EH (cell line): ENCODE data around the gene SERPINA9.
A peak's percentile ranks its signal among the peaks of the same experiment; 100 is the strongest.
"Not testable (repeated sequence)": the region's sequence is repeated elsewhere in the genome, so short reads cannot be mapped to it uniquely, and the experiment has no call there.

Experiments
- DNase-seq: peaks from one replicate; pipeline ENCODE4 v3.0.0-alpha.2; 2015; ENCODE audit warnings: low read depth

Gene SERPINA9

GRCh38 chr14:94476023-94476422 is at the start of gene SERPINA9:
Gene SERPINA9, minus strand, starts transcription at chr14:94476197. Its CDS starts 6,357 bp downstream, at chr14:94469840.
- DNase-seq: no peak

DNA sequence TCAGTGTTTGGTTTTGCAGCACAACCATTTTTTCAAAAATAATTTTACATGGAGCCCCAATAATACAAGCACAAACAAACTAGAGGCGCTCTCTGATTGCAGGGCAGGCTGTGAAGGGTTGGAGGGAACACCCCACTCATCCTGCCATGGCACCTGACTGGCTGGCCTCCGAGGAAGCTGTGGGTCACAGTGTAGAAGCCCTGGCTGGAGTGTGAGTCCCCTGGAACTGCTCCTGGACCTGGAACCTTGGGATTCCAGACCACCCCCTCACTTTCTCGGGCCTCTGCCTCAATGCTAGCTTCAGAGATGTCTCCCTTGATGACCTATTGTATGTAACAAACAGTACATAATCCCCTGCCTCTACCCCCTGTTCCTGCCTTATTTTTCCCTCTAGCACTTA is 48.1 kb upstream of the SERPINA9 start:
- DNase-seq: no peak

DNA sequence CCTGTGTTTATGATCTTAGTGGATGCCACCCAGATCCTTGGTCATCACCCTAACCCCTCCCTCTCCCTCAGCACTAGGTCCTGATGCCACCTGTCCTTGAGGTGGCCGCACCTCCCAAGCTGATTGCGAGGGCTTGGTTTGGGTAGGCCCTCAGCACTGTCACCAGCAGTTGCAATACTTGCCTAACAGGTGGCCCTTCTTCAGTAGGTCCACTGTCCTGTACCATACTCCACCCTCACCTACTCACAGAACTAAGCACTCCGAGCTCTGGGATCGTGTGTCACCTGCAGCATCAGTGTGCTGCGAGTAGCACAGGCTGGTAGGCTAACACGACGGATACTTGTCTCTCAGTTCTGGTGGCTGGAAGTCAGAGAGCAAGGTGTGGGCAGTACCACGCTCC is 47.3 kb upstream of the SERPINA9 start:
- no peak for DNase-seq

- DNase-seq: no peak
Measured at GRCh38 chr14:94522115-94522724, 46.2 kb upstream of the SERPINA9 start.

DNA sequence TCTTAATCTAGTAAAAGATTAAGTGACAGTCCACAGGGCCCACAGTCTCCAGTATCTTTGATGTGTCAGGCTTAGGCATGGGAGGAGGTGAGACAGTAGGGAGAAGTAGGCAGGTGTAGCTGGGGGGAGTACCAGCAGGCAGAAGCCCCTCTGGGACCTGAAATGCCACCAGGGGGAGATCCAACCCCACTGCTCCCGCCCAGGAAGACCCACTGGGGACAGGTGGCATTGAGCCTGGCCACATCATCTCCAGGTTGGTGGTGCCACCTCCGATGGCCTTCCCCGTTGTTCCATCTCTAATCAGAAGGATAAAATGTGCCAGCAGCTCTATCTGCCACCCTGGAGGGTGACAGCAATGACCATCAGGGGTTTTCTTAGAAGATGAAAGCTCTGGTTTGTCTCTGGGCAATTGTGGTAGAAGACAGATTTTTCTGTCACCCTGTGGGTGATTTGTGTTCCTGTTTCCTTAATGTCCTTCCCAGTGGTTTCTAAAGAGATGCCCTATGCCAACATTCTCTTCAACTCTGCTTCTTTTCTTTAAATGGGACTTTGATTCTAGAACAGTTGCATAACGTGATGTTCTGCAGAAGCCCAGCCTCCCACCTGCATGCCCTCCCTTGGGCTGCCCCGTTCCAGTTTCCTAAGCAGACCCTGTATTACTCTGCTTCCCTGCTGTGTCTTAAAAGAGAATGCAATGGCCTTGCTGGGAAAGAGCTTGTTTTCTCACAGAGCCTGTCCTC is 45.5 kb upstream of the SERPINA9 start:
- no peak for DNase-seq

DNA sequence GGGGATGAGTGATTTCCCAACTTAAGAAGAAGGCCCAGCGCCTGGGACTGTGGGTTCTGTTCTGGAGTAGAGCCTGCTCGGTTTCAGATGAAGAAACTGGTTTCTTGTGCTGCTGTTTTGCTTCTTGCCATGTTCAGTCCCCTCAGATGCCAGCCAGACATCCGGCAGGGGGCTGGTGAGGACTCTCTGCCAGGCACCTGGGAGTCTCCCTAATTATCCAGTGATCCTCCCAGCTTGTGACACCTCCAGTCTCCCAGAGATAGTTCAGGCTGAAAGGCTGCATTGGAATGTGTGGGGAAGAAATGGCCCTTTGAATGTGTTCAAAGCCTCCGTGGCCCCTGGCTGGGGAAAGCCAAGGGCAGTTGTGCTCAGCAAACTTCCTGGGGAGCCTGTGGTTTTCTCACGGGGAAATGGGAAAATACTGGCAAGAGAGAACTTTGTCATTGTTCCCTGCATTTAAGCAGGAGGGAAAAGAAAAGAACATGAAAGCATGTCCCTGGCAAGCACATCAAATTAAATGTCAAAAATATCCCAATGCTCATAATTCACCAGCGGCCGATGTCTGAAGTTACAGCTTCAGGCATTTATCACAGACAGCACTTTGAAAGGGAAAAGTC is 41.8 kb upstream of the SERPINA9 start:
- DNase-seq: no peak

DNA sequence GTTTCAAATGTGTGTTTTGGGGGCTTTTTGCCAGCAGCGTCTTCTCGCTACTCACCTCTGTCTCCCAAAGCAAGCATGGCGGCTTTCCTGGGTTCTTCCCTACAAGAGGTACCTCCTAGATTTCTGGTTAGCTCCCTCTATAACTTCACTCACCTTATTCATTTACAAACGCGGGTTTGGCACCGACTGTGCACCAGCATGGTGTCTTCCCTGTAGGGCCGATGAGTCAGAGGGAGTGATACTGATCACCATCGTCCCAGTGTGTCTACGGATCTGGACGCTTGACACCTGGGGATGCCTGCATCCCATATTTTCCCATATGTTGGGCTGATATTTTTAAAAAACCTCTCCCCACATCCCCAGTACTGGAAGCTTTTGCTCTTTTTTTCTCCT is 41.2 kb upstream of the SERPINA9 start:
- no peak for DNase-seq

- no peak for DNase-seq
Measured at GRCh38 chr14:94515856-94516255, 39.9 kb upstream of the SERPINA9 start.

DNA sequence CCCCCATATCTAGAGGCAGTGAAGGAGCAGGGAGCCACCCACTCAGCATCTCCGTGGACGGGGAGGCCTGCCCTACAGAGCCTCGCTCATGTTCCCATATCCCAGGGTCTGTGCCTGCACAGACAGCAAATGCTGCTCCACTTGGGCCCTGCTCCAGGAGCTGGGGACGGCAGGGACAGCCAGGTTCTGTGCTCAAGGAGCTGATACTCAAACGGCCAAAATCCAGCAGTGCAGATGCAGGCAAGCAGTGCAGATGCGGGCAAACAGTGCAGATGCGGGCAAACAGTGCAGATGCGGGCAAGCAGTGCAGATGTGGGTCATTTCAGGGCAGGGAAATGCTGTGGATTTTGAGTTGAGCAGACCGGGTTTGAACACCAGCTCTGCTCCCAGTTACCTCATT is 39.4 kb upstream of the SERPINA9 start:
- DNase-seq: no peak

DNA sequence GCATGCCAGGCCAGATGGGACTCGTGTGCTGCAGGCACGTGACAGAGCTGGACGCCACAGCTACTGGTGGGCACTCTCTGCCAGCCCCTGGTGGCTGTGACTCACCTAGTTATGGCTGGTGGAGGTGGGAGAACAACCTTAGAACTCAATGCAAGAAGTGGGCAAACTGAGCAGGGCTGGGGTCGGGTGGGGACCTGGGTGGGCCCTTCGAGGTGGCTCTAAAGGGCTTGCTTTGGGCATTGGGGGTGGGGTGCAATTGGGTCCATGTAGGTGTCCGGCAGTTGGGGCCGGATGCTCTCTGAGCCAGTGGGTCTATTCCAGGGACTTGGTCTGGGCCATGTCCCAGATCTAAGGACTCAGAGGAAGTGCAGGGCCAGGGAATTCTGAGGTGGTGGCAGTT is 38.4 kb upstream of the SERPINA9 start:
- no peak for DNase-seq

GRCh38 chr14:94510481-94510880 is 34.5 kb upstream of the SERPINA9 start:
- not testable (repeated sequence) for DNase-seq

DNA sequence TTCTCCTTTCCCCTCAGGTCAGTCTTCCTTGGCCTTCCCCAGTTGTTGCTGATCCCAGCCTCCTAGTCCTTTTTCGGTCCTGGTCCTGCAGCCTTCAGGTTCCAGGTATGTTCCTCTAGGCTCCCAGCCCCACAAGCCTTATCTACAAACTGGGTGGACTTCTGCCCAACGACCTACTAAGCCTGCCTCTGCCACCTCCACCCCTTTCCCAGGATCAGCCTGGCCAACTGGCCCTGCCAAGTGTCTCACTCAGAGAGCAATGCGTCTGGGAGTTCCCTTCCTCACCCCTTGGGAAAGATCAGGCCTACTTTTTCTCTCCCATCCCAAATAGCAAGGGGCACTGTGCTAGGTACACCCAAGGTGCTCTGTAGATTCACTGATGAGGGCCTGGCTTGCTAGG is 33.4 kb upstream of the SERPINA9 start, which contains the start of gene SERPINA12:
Gene SERPINA12, minus strand, starts transcription at position 114 of the 400 bp plus-strand sequence. CDS start 11,072 bp downstream, outside the sequence.
- DNase-seq: no peak

DNA sequence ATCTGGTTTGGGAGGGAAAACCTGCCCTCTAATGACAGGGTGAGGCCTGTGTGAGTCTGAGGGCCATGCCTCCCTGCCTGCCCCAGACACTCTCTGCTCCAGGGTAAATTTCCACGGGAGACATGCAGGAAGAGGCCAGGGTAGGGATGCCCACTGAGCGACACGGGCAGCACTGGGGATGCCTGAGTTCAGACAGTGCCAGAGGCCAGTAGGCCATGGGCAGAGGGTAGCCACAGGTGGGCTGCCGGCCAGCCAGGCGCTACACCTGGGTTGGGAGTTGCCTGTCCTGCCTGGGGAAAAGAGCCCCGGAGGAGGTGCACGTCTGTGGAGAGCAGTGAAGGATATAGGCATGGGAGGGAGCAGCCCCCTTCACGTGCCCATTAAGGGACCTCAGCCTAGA is 29.6 kb upstream of the SERPINA9 start:
- no peak for DNase-seq

DNA sequence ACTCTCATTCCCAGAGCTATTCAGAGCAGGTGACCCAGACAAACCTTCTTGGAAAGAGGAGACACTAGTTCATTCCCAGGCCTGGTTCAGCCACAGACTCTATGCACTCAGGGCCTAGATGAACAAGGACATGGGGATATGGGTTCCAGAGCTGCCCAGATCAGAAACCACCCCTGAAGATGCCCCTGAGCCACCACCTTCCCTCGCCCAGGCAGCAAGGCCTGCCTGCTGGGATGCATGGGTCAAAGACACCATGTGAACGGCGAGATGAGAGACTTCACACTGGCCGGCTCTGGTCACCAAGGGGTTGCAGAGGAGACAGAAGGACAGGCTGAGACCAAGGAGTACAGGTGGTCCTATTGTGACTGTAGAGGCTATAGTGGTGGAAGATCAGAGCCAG is 29.2 kb upstream of the SERPINA9 start:
- no peak for DNase-seq

GRCh38 chr14:94501588-94502516 is 25.9 kb upstream of the SERPINA9 start:
- DNase-seq: no peak

DNA sequence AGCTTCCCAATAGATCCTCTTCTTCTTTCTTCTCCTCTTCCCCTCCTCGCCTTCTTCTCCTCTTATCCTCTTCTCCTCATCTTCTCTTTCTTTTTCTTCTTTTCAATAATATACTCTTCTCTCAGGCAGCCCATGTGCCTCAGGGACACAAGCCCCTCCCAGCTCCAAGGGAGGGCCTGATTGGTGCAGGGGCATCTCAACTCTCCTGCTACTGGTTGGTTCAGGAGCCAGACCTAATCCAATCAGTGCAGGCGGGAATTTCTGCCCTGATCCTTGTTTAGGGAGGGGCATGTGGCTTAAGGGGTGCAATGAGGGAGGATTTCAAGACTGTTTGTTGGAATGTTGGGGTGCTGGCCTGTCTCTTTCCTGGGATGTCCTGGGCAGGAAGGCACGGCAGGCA is 24.3 kb upstream of the SERPINA9 start:
- DNase-seq: no peak

DNA sequence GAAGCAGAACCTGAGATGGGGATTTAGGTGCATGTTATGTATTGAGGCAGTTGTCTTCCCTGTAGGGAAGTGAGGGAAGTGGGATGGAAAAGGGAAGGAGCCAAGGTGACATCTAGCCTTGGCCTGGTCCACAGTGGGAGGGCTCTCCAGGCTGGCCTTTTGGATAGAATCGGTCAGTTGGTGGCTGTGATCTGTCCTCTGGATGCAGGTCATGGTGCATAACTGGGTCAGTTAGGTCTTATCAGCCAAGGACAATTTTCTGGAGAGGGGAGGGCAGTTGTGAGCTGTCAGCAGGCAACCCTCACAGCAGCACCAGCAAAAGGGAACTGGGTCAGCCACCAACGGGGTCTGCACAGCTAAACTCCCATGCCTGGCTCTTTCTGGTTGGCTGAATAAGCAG is 23.7 kb upstream of the SERPINA9 start:
- no peak for DNase-seq

DNA sequence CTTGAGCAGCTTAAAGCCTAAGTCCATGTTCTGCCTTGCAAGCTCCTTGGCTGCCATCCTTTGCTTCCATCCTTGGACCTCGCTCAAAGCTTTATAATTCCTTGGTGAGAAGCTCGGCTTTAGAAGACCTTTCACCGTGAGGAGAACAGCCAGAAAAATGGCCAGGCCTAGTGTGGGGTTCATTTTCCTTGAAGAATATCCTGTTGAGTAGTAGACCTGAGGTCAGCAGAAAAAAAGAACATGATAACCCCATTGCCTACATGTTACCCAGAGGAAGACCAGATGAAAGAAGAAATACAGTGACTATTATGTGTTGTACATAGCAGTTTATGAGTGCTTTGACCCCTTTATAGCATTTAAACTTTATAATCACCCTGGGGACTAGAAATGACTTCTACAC is 22.2 kb upstream of the SERPINA9 start:
- no peak for DNase-seq

DNA sequence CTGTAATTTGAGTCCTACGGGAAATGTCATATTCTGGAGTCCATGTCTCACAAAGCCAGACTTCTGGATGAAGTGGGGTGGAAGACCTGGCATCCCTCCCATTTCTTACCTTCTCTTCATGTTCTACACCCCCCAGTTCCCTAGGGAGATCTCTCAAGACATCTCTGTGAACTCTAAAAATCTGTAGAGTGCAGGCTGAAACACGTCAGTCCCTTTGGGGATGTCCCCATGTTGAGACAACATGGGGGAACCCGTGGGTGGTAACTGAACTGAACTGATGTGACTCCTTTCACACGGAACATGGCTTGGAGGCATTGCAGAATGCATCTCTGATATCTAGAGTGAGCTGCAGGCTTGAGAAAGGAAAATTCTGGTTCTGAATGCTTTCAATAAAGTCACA is 18.1 kb upstream of the SERPINA9 start:
- DNase-seq: no peak

- DNase-seq: peak; percentile 14
Measured at GRCh38 chr14:94491511-94491910, 15.5 kb upstream of the SERPINA9 start.

DNA sequence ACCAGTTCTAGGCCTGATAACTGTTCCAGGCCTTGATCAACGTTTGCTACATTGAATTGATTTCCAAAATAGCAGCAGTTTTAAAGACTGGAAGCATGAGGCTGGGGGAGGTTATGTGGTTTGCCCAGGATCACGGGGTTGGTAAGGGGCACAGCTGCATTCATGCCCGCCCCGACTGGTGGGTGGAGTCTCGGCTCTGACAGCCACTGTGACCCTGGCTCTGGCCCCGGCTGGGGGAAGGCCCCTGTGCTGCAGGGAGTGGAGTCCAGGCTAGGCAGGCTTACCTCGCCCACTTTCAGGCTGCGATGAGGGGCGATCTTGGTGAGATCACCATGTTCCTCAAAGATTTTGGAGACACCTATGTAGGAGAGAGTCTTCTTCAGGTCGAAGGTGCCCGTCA is 13.3 kb upstream of the SERPINA9 start:
- DNase-seq: no peak

GRCh38 chr14:94486883-94487282 is 10.9 kb upstream of the SERPINA9 start:
- no peak for DNase-seq
